Activated CD8-positive, alpha-beta memory T cell treated with anti-CD3 and anti-CD28 coated beads for 36 hours (primary cell): Measurements from ENCODE around the gene PTPRJ. TPM values are rescaled to one million over a fixed set of nuclear protein-coding genes. Genes with fewer than 3 reads are reported as not detected.

Experiments
- CTCF ChIA-PET: fragments of 350-600 bp; sonication (Branson Sonifier 250); formaldehyde crosslinking; loops from one replicate; lab custom pipeline; 2021; ENCODE audit warnings: antibody characterized with exemption; lab: Charles Lee
- POLR2A ChIA-PET: fragments of 350-600 bp; sonication (Branson Sonifier 250); formaldehyde crosslinking; loops from one replicate; lab custom pipeline; 2021; ENCODE audit warnings: antibody characterized with exemption; lab: Charles Lee
- total RNA-seq, 2 experiments: library from RNA; stranded (reverse); gene quantifications; one replicate each; pipeline ENCODE4 v1.2.3, GENCODE V29; 2021

The PTPRJ gene
- total RNA-seq, 2 experiments from 2014 or later, result 26.2 to 28.2 TPM

DNA sequence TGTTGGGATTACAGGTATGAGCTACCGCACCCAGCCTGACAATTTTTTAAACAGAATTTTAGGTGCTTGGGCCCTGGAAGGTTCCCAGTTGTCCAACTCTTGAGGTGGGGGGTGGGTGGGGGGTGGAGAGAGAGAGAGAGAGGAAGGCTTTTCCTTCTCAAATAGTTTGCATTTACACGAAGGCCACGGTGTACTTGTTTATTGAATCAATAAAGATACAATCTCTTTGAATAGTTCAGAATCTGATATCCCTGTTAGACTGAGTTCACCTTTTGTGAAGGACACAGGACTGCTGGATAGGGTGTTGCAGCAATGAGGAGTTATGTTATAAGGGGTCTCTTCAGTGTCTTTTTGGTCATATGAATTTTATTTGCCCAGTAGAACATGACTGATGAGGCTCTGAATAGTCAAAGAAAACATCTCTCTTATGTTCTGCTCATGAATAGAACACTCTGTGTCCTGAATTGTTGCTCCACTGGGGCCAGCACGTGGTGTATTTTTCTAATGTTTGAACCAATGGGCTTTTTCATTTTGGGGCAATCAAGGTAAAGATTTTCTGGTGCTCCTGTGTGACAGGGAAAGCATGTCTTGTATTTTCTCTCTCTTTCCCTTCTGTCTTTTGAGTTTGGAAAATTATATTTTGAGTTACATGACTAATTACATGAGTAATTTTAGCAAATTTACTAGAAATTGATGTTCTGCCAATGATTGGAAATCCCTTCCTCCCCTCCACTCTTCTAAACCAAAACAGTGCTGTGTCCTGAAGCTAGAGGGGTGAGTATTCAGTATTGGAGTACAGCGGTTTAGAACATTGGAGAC lies 61.7 kb downstream of the PTPRJ start:
- POLR2A ChIA-PET, result no interaction called here
- CTCF ChIA-PET, result interaction anchor here (1.2 kb wide), 1 partner anchor 11 kb away, joined by 3 read pairs; no protein-coding TSS in a partner anchor

GRCh38 chr11:48043111-48043990 lies 63.0 kb downstream of the PTPRJ start:
- ChIA-PET POLR2A (interaction anchor here (0.5 kb wide), 1 partner anchor 28 kb away, joined by 5 read pairs; no protein-coding TSS in a partner anchor), CTCF (interaction anchor here (0.6 to 1.3 kb wide), 4 partner anchors 9 to 1389 kb away, joined by 3 read pairs; no protein-coding TSS in a partner anchor)

GRCh38 chr11:48043991-48044512 lies 63.7 kb downstream of the PTPRJ start:
- CTCF ChIA-PET, result interaction anchor here (0.6 to 1.3 kb wide), 2 partner anchors 9 to 190 kb away, joined by 3 read pairs; no protein-coding TSS in a partner anchor
- POLR2A ChIA-PET, result interaction anchor here (0.6 kb wide), 1 partner anchor 160 kb away, joined by 3 read pairs; no protein-coding TSS in a partner anchor

GRCh38 chr11:48044577-48044976 lies 64.2 kb downstream of the PTPRJ start:
- ChIA-PET CTCF (interaction anchor here (0.6 to 1.3 kb wide), 2 partner anchors 10 to 191 kb away, joined by 3 read pairs; no protein-coding TSS in a partner anchor), POLR2A (interaction anchor here (0.6 kb wide), 1 partner anchor 161 kb away, joined by 3 read pairs; no protein-coding TSS in a partner anchor)

DNA sequence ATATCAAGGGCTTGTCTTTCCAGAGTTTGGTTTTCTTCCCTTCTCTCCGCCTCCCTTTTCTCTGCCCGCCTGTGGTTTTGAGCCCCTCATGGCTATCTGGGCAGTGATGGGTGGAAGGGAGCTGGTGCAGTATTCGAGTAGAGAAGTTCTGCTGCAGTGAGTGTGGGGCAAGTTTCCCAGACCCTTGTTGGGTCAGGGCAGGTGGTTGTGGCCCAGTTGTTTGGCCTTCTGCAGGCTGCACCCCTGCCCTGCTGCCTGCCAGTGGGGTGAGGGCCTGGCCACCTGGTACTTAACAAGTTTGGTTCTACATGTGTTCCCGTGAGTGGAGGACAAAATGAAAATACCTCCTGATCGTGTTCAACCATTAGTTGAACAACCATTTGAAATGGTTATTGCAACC lies 65.2 kb downstream of the PTPRJ start:
- POLR2A ChIA-PET, result no interaction called here
- CTCF ChIA-PET, result no interaction called here

GRCh38 chr11:48047616-48048015 lies 67.3 kb downstream of the PTPRJ start:
- POLR2A ChIA-PET, result interaction anchor here (0.6 kb wide), 1 partner anchor 68 kb away, joined by 3 read pairs; no protein-coding TSS in a partner anchor
- CTCF ChIA-PET, result interaction anchor here (0.8 kb wide), 1 partner anchor 102 kb away, joined by 3 read pairs; no protein-coding TSS in a partner anchor

- POLR2A ChIA-PET, result interaction anchor here (0.6 kb wide), 1 partner anchor 131 kb away, joined by 3 read pairs; no protein-coding TSS in a partner anchor
Measured at GRCh38 chr11:48049036-48049435, 68.7 kb downstream of the PTPRJ start.

DNA sequence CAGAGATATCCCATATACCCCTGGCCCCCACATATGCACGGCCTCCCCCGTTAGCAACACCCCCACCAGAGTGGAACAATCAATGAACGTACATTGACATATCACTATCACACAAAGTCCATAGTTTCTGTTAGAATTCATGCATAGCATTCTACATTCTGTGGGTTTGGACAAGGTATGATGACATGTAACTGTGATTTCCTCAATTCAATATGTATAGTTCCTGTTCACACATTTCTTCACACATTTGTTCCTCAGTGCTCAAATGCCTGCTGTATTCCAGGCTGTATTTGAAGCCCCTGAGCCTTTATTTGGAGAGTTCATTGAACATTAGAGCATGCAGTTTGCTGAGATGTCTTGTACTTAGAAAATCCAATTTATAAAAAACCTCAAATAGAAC lies 69.9 kb downstream of the PTPRJ start:
- ChIA-PET POLR2A (no interaction called here), CTCF (interaction anchor here (0.6 to 1.7 kb wide), 2 partner anchors 16 to 122 kb away, joined by 3 to 4 read pairs; no protein-coding TSS in a partner anchor)

More at GRCh38 chr11:48049036-48049435, 68.7 kb downstream of the PTPRJ start:
- CTCF ChIA-PET, result no interaction called here

DNA sequence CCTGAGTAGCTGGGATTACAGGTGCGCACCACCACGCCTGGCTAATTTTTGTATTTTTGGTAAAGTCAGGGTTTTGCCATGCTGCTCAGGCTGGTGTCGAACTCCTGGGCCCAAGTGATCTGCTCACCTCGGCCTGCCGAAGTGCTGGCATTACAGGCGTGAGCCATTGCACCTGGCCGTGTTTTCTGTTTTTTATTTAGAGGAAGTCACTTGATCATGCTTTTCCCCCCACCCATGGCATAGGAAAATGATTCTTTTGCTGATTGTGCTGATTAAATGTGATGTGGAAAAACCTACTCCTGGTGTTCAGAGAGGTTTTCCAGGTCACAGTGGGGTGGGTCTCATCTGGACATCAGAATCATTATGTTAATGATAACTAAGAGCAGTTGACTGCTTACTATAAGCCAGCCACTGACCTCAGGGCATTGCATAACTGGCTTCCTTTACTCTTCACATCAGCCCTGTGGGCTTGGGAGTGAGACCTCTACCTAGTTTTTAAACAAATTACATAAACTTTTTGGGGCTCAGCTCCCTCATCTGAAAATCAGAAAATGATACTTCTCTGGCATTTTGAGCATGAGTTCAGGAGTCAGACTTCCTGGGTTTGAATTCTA lies 71.0 kb downstream of the PTPRJ start:
- POLR2A ChIA-PET, result no interaction called here
- CTCF ChIA-PET, result interaction anchor here (1.7 kb wide), 1 partner anchor 17 kb away, joined by 4 read pairs; no protein-coding TSS in a partner anchor

GRCh38 chr11:48052183-48053044 lies 72.1 kb downstream of the PTPRJ start:
- ChIA-PET POLR2A (interaction anchor here (0.5 kb wide), 1 partner anchor 272 kb away, joined by 4 read pairs; no protein-coding TSS in a partner anchor), CTCF (interaction anchor here (1.7 kb wide), 1 partner anchor 18 kb away, joined by 4 read pairs; no protein-coding TSS in a partner anchor)

DNA sequence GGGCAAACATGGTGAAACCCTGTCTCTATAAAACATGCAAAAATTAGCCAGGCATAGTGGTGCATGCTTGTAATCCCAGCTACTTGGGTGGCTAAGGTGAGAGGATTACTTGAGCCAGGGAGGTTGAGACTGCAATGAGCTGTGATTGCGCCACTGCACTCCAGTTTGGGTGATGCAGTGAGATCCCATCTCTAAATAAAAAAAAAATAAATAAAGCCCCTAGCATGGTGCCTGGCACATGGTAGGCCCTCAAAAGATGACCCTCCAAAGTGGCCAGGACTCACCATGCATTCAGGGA lies 74.6 kb downstream of the PTPRJ start:
- CTCF ChIA-PET, result interaction anchor here (1.4 to 1.5 kb wide), 3 partner anchors 54 to 72 kb away, joined by 3 to 5 read pairs (median 5); no protein-coding TSS in a partner anchor
- POLR2A ChIA-PET, result interaction anchor here (1.6 to 2.0 kb wide), 2 partner anchors 43 to 49 kb away, joined by 4 to 16 read pairs; no protein-coding TSS in a partner anchor

DNA sequence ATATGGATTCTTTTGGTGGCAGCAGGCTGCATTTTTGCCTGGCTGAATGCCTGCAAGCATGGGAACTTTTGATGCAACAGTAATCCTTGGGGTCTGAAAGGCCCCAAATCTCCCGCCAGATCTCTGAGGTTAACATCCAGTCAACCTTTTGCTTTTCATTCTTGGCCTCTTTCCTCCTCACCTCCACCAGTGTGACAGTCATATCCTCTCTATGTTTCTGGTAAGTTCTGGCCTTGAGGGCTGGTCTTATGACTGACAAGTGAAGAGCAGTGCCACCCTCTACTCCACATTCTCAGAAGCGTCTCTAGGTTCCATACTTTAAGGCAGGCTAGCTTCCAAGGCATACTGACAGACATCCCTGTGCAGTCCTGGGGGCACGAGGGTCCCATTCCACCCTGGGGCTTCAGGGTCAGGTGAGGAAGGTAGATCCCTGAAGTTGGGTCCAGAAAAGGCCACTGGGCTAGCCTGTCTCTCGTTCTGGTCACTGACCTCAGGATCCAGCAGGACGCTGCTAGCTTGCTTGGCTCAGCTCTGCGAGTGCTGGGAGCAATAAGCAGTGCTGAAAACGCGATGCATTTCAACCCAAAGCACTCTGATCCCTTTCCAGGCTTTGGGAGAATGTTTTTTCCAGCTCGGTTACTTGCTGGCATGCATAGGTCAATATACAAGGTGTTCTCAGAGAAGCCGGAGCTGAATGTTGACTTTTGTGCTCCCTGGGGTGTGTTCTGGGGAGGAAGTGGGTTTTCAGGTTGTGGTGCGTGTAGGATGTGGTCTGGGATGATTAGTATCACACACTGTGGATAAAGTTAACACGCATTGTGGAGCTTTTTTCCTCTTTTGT lies 75.2 kb downstream of the PTPRJ start:
- ChIA-PET CTCF (interaction anchor here (0.7 to 1.5 kb wide), 11 partner anchors 20 to 121 kb away, joined by 3 to 8 read pairs (median 5); no protein-coding TSS in a partner anchor), POLR2A (interaction anchor here (0.6 to 2.0 kb wide), 8 partner anchors 28 to 697 kb away, joined by 3 to 16 read pairs (median 4); no protein-coding TSS in a partner anchor)

DNA sequence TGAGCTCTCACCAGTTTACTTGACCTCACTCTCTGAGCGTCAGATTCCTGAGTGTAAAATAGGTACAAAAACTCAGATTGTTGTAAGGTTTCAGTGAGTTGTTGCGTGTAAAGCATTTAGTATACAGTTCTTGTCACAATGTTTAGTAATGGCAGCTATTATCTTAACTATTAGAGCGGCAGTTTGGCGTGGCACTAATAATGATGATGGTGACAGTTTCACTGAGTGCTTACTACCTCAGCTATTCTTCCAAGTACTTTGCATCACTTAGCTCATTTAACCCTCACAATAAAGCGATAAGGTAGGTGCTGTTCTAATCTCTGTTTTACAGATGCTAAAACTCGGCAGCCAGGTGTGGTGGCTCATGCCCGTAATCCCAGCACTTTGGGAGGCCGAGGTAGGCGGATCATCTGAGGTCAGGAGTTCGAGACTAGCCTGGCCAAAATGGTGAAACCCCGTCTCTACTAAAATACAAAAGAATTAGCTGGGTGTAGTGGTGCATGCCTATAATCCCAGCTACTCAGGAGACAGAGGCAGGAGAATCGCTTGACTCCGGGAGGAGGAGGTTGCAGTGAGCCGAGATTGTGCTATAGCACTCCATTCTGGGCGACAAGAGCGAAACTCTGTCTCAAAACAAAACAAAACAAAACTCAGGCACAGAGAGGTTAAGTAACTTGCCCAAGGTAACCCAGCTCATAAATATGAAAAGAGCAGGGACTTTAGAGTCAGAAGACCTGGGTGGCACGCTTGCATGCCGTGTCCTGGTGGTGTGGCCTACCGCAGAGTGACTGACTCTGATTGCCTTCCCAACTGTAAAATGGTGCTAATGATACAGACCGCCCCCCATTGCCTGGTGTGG lies 76.2 kb downstream of the PTPRJ start:
- POLR2A ChIA-PET, result interaction anchor here (0.6 to 2.0 kb wide), 7 partner anchors 27 to 698 kb away, joined by 3 to 16 read pairs (median 4); no protein-coding TSS in a partner anchor
- CTCF ChIA-PET, result interaction anchor here (0.6 to 1.6 kb wide), 13 partner anchors 22 to 122 kb away, joined by 3 to 8 read pairs (median 3); no protein-coding TSS in a partner anchor

DNA sequence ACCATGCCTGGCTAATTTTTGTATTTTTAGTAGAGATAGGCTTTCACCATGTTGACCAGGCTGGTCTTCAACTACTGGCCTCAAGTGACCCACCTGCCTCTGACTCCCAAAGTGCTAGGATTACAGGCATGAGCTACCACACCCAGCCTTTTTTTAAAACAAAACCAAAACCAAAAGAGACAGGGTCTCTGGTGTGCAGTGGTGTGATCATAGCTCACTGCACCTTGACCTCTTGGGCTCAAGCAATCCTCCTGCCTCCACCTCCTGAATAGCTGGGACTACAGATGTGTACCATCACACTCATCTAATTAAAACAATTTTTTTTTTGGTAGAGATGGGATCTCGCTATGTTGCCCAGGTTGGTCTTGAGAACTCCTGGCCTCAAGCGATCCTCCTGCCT lies 77.7 kb downstream of the PTPRJ start:
- POLR2A ChIA-PET, result interaction anchor here (0.7 kb wide), 1 partner anchor 56 kb away, joined by 5 read pairs; no protein-coding TSS in a partner anchor

GRCh38 chr11:48058788-48059187 lies 78.4 kb downstream of the PTPRJ start:
- ChIA-PET POLR2A (interaction anchor here (0.5 kb wide), 1 partner anchor 19 kb away, joined by 4 read pairs; no protein-coding TSS in a partner anchor), CTCF (no interaction called here)

More for the DNA sequence above, 77.7 kb downstream of the PTPRJ start:
- CTCF ChIA-PET, result interaction anchor here (0.6 to 1.6 kb wide), 3 partner anchors 41 to 123 kb away, joined by 3 to 5 read pairs (median 3); no protein-coding TSS in a partner anchor
